GM06990 (cell line): Measurements from ENCODE around the gene NTMT1.
"Not testable (repeated sequence)": the region's sequence is repeated elsewhere in the genome, so short reads cannot be mapped to it uniquely, and the experiment has no call there.

Experiments used
- DNase-seq: peaks from one replicate; pipeline ENCODE4 v3.0.0-alpha.2; 2011; ENCODE audit not compliant: insufficient read length; ENCODE audit errors: extremely low read depth
- H3K27me3 ChIP-seq: replicated peaks from 2 replicates; pipeline ENCODE4 v1.6.0; 2011; ENCODE audit warnings: low read length; ENCODE audit not compliant: control insufficient read depth, insufficient read depth
- H3K36me3 ChIP-seq: 2 replicates; pipeline ENCODE4 v1.5.1; 2011; ENCODE audit warnings: low read length; ENCODE audit not compliant: control insufficient read depth, insufficient read depth
- H3K4me3 ChIP-seq: replicated peaks from 2 replicates; pipeline ENCODE4 v1.5.1; 2011; ENCODE audit warnings: low read depth, mild to moderate bottlenecking, control low read depth, low read length
- TF ChIP-seq, protein P1 (sequence below): IDR thresholded peaks from 2 replicates; pipeline ENCODE4 v1.5.1; 2011; ENCODE audit warnings: low read length, control low read depth, mild to moderate bottlenecking, inconsistent platforms; ENCODE audit not compliant: insufficient read depth, poor library complexity, severe bottlenecking

Gene NTMT1

DNA sequence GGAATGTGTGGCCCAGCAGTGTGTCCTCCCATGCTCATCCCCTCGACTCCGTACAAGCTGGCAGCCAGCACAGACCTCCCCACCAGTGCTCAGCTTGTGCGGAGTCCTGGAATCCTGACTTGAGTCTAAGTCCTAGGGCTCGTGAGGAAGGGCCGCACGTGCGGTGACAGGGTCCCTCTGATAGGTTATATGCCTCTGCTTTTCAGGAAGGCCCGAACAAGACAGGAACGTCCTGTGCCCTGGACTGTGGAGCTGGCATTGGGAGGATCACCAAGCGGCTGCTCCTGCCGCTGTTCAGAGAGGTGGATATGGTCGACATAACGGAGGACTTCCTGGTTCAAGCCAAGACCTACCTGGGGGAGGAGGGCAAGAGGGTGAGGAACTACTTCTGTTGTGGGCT lies 7.9 kb downstream of the NTMT1 start:
- TF ChIP-seq, protein P1, sequence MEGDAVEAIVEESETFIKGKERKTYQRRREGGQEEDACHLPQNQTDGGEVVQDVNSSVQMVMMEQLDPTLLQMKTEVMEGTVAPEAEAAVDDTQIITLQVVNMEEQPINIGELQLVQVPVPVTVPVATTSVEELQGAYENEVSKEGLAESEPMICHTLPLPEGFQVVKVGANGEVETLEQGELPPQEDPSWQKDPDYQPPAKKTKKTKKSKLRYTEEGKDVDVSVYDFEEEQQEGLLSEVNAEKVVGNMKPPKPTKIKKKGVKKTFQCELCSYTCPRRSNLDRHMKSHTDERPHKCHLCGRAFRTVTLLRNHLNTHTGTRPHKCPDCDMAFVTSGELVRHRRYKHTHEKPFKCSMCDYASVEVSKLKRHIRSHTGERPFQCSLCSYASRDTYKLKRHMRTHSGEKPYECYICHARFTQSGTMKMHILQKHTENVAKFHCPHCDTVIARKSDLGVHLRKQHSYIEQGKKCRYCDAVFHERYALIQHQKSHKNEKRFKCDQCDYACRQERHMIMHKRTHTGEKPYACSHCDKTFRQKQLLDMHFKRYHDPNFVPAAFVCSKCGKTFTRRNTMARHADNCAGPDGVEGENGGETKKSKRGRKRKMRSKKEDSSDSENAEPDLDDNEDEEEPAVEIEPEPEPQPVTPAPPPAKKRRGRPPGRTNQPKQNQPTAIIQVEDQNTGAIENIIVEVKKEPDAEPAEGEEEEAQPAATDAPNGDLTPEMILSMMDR = no peak
- Histone ChIP-seq H3K4me3 (no peak overlapping the region), H3K36me3 (peaks cover 36% of the 10 kb centered on the region), H3K27me3 (no peaks in the 10 kb centered on the region)
- no peak for DNase-seq

DNA sequence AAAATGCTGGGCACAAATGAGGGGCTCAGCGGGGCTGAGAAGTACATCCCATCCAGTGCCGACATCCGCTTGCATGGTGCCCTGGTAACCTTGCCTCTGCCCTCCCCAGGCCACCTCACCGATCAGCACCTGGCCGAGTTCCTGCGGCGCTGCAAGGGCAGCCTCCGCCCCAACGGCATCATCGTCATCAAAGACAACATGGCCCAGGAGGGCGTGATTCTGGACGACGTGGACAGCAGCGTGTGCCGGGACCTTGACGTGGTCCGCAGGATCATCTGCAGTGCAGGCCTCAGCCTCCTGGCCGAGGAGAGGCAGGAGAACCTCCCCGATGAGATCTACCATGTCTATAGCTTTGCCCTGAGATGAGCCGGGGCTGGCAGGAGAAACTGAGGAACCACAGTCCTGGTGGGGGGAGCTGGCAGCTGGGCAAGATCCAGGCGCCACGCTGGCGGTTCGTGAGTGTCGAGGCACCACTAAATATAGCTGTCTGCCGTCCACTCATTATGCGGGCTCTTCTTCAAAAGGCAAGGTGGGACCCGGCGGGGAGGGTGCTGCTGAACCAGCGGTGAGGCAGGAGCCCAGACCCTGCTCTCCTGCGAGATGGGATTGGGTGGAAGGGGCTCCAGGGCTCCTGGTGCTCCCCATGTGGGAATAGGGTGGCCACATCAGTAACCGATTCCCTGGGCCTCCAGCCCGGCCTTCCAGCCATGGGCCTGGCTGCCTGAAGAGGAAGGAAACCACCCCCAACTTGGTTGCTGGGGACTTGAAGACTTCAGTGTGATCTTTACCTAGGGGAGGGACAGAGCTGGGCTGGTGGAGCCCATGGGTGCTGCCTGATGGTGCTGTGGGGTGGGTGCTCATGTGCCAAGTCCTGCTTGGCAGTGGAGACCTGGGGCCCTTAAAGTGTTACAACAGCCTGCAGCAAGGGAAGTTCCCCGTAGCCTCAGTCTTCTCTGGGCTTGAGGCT lies 9.4 kb downstream of the NTMT1 start:
- no peak for DNase-seq
- Histone ChIP-seq H3K4me3 (no peak overlapping the region), H3K36me3 (peaks cover 39% of the 10 kb centered on the region), H3K27me3 (no peaks in the 10 kb centered on the region)
- TF ChIP-seq, protein P1 = no peak

DNA sequence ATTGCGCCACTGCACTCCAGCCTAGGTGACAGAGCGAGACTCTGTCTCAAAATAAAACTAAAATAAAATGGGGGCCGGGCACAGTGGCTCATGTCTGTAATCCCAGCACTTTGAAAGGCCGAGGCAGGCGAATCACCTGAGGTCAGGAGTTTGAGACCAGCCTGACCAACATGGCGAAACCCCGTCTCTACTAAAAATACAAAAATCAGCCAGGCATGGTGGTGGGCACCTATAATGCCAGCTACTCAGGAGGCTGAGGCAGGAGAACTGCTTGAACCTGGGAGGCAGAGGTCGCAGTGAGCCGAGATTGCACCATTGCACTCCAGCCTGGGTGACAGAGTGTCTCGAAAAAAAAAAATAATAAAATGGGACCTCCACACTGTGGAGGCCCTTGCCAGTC lies 10.4 kb downstream of the NTMT1 start:
- peaks cover 39% of the 10 kb centered on the region for H3K36me3 ChIP-seq
- not testable (repeated sequence) for DNase-seq, H3K4me3 ChIP-seq, H3K27me3 ChIP-seq

DNA sequence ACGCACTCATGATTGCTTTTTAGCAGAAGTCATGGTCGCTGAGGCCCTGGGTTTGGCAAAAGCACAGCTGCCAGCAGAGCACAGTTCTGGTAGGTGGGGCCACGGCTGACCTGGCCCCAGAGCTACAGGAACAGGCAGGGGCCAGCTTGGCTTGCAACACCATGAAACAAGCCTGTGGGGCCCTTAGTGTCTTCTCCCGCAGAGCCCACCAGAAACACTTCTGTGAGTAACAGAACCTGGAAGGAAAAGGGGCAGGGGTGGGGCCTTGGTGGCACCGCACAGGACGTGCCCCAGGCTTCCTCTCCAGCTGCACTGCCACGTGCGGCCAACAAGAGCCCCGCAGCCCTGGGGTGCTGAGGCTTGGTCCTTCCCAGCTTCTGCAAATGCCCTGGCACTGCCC lies 11.1 kb downstream of the NTMT1 start:
- Histone ChIP-seq H3K36me3 (peaks cover 39% of the 10 kb centered on the region), H3K4me3 (no peak overlapping the region)
- TF ChIP-seq, protein P1 = no peak

DNA sequence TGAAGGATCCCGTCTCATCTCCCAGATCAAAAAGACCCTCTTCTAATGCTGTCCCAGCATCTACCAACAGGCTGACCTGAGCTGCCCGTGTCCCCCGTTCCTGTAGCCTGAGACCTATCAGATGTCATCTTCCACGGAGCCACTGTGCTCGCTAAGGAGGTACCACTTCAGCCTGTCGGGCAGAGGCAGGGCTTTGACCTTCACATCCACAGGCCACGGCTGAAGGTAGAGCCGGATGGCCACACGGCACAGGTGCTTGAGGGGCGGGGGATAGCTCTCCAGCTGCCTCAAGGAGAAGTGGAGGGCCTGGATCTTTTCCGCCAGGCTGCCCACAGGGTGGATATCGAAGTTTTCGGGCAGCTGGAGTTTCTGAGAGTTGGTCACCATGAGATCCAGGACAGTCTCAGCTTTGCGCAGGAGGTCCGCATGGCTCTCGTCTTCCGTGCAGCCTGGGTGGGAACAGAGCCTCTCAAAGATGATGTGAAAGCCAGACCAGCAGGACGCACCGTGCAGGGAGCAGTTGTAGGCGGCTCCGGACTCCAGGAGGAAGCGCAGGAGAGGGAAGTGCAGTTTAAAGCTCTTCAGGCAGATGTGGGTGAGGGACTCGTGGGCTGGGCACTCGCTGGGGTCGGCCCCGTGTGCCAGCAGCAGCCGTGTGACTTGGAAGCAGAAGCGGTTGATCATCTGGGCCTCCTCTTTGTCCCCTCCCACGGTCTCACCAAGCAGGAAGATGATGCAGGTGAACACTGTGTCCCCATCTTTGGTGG lies 11.9 kb downstream of the NTMT1 start:
- no peaks in the 10 kb centered on the region for H3K27me3 ChIP-seq
- no peak for DNase-seq
- H3K4me3 ChIP-seq = no peak overlapping the region
- peaks cover 38% of the 10 kb centered on the region for H3K36me3 ChIP-seq
- TF ChIP-seq, protein P1 = no peak

More for the DNA sequence above, 11.1 kb downstream of the NTMT1 start:
- H3K27me3 ChIP-seq = no peaks in the 10 kb centered on the region
- no peak for DNase-seq

DNA sequence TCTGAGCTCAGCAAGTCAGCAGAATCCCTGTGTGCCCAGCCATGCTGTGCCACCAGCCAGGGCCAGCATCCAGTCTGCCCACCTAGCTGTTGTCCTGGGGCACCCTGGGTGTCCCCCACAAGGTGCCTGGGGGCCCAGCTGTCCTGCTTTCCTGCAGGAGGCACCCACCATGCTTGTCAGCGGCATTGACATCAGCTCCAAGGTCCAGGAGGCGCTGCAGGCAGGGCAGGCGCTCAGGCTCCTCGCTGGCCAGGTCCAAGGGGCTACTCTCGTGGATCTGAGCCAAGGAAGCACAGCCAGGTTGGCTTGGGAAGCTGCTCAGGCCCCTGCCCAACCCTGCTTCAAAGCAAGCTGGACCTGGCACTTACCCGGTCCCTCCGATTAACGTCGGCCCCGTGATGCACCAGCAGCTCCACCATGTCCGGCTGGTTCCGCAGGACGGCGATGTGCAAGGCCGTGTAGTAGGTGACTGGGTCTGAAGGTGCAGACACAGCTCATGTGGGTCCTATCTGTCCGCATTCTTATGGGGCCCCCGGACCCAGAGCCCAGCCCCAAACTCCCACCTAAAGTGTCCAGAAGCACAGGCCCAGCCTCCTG lies 13.2 kb downstream of the NTMT1 start:
- H3K4me3 ChIP-seq = no peak overlapping the region
- DNase-seq = no peak
- TF ChIP-seq, protein P1 = no peak
- H3K36me3 ChIP-seq = peaks cover 30% of the 10 kb centered on the region
- no peaks in the 10 kb centered on the region for H3K27me3 ChIP-seq
